Parathyroid adenoma (tissue), 2 donors: ENCODE results near the gene MSI2.

ENCODE experiments used
- H2AFZ ChIP-seq: fragments of 300-600 bp; sonication (generic); one replicate; pipeline ENCODE4 v1.7.0; 2017; ENCODE audit warnings: antibody characterized with exemption, mild to moderate bottlenecking
- H3K27ac ChIP-seq: fragments of 300-600 bp; sonication (generic); one replicate; pipeline ENCODE4 v1.7.0; 2017
- H3K27me3 ChIP-seq: fragments of 300-600 bp; sonication (generic); one replicate; pipeline ENCODE4 v1.7.0; 2017; ENCODE audit warnings: low read length; ENCODE audit not compliant: control insufficient read depth, insufficient read depth
- H3K36me3 ChIP-seq: fragments of 300-600 bp; sonication (generic); one replicate; pipeline ENCODE4 v1.7.0; 2017; ENCODE audit warnings: low read length; ENCODE audit not compliant: control insufficient read depth, insufficient read depth
- H3K4me1 ChIP-seq: fragments of 300-600 bp; sonication (generic); one replicate; pipeline ENCODE4 v1.7.0; 2017; ENCODE audit warnings: control low read depth
- H3K4me2 ChIP-seq: fragments of 300-600 bp; sonication (generic); one replicate; pipeline ENCODE4 v1.7.0; 2017; ENCODE audit warnings: low read length
- H3K4me3 ChIP-seq: fragments of 300-600 bp; sonication (generic); one replicate; pipeline ENCODE4 v1.7.0; 2017; ENCODE audit warnings: low read depth, low read length
- H3K79me2 ChIP-seq: fragments of 300-600 bp; sonication (generic); one replicate; pipeline ENCODE4 v1.7.0; 2017; ENCODE audit warnings: control low read depth
- H3K9ac ChIP-seq: fragments of 300-600 bp; sonication (generic); one replicate; pipeline ENCODE4 v1.7.0; 2017; ENCODE audit warnings: mild to moderate bottlenecking
- H3K9me3 ChIP-seq: fragments of 300-600 bp; sonication (generic); one replicate; pipeline ENCODE4 v1.7.0; 2017; ENCODE audit warnings: low read length; ENCODE audit not compliant: control insufficient read depth
- TF ChIP-seq, protein P1 (sequence below): fragments of 300-600 bp; sonication (generic); IDR thresholded peaks from one replicate; pipeline ENCODE4 v1.7.0; 2017; ENCODE audit warnings: antibody characterized with exemption, mild to moderate bottlenecking
- donor health status: primary hyperparathyroidism.

The MSI2 gene

DNA sequence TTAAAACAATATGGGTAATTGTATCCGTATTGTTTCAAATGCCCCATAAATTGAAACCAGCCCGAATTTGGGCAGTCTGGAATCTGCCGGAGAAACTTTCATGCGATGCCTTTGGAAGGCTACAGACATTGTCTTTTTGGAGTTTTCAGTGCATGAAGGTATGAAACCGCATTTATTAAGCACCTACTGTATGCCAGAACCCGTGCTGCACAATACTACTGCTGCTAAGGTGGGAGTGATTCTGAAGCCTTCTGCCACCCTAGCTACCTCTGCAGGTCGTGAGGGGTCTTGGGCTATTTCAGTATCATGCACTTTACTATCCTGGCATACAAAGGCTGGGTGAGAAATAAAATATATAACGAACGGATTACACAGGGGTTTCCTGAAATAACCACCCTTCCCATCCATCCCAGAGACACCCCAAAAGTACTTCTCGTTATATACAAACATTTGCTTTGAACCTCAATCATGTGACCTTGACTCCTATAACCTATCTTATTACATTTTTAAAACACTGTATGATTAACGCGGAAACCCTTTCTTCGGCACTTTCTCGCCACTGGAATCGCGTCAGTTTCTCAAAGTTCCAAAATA, 1.0 kb upstream of the MSI2 start:
- Histone ChIP-seq H3K27ac (peak overlapping the region; percentile 96), H3K36me3 (no peaks in the 10 kb centered on the region), H3K79me2 (peaks cover 21% of the 10 kb centered on the region), H2AFZ (peak overlapping the region; percentile 98), H3K4me3 (peak overlapping the region; percentile 52), H3K4me2 (peak overlapping the region; percentile 64), H3K4me1 (peaks cover 2% of the 10 kb centered on the region), H3K9me3 (no peaks in the 10 kb centered on the region), H3K9ac (no peak overlapping the region), H3K27me3 (no peaks in the 10 kb centered on the region)
- TF ChIP-seq, protein P1, sequence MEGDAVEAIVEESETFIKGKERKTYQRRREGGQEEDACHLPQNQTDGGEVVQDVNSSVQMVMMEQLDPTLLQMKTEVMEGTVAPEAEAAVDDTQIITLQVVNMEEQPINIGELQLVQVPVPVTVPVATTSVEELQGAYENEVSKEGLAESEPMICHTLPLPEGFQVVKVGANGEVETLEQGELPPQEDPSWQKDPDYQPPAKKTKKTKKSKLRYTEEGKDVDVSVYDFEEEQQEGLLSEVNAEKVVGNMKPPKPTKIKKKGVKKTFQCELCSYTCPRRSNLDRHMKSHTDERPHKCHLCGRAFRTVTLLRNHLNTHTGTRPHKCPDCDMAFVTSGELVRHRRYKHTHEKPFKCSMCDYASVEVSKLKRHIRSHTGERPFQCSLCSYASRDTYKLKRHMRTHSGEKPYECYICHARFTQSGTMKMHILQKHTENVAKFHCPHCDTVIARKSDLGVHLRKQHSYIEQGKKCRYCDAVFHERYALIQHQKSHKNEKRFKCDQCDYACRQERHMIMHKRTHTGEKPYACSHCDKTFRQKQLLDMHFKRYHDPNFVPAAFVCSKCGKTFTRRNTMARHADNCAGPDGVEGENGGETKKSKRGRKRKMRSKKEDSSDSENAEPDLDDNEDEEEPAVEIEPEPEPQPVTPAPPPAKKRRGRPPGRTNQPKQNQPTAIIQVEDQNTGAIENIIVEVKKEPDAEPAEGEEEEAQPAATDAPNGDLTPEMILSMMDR = no peak

DNA sequence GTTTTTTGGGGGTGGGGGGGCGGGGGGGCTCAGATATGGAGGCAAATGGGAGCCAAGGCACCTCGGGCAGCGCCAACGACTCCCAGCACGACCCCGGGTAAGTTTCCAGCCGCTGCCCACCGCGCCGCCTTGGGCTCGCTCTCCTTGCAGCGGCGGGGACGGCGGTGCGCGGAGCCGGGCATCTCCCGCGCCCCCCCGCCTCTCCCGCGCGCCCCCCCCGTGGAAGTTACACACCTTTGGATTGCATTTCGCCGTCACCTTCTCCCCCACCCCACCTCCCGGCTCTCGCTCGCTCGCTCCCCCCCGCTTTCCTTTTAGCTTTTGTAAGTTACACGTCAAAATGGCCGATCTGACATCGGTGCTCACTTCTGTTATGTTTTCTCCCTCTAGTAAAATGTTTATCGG, 387 bp downstream of the MSI2 start:
- Histone ChIP-seq H3K9me3 (no peaks in the 10 kb centered on the region), H3K79me2 (peaks cover 28% of the 10 kb centered on the region), H3K9ac (peak overlapping the region; percentile 63), H2AFZ (peak overlapping the region; percentile 57), H3K4me2 (peak overlapping the region; percentile 94), H3K4me1 (peaks cover 5% of the 10 kb centered on the region), H3K4me3 (peak overlapping the region; percentile 73), H3K36me3 (no peaks in the 10 kb centered on the region), H3K27ac (peak overlapping the region; percentile 94), H3K27me3 (no peaks in the 10 kb centered on the region)
- TF ChIP-seq, protein P1 = no peak

DNA sequence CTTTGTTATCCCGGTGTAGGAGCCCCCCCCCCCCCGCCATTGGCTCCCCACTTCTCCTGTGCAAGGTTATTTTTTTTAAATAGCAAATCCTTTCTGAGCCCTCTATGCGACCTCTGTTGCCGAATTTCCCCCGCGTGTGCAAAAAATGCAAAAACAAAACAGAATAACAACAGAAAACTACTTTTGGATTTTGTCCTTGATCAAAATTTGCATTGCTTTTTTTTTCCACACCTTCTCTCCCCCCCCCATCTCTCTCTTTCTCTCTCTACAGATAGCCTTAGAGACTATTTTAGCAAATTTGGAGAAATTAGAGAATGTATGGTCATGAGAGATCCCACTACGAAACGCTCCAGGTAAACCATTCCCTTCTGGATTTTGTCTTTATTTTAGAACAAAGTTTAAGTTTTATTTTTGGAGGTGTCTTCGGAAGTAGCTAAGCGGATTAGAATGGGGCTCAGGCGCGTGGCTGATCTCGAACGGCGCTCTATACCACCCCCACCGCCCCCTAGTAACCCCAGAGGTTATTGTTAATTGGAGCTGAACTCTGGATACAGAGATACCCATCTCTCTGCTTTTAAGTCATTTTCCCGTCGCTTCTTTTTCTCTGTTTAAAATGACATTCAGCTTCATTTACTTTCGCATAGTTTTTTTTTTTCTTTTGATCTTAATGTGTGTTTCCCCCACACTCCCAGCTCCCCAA, 1.0 kb downstream of the MSI2 start:
- H3K9me3 ChIP-seq = no peaks in the 10 kb centered on the region
- H3K27me3 ChIP-seq = no peaks in the 10 kb centered on the region
- TF ChIP-seq, protein P1 = no peak
- peak overlapping the region; percentile 73 for H3K4me3 ChIP-seq
- H3K79me2 ChIP-seq = peaks cover 34% of the 10 kb centered on the region
- H3K36me3 ChIP-seq = no peaks in the 10 kb centered on the region
- H2AFZ ChIP-seq = peak overlapping the region; percentile 57
- peak overlapping the region; percentile 94 for H3K27ac ChIP-seq
- peaks cover 9% of the 10 kb centered on the region for H3K4me1 ChIP-seq
- H3K4me2 ChIP-seq = peak overlapping the region; percentile 94
- H3K9ac ChIP-seq = peak overlapping the region; percentile 63

DNA sequence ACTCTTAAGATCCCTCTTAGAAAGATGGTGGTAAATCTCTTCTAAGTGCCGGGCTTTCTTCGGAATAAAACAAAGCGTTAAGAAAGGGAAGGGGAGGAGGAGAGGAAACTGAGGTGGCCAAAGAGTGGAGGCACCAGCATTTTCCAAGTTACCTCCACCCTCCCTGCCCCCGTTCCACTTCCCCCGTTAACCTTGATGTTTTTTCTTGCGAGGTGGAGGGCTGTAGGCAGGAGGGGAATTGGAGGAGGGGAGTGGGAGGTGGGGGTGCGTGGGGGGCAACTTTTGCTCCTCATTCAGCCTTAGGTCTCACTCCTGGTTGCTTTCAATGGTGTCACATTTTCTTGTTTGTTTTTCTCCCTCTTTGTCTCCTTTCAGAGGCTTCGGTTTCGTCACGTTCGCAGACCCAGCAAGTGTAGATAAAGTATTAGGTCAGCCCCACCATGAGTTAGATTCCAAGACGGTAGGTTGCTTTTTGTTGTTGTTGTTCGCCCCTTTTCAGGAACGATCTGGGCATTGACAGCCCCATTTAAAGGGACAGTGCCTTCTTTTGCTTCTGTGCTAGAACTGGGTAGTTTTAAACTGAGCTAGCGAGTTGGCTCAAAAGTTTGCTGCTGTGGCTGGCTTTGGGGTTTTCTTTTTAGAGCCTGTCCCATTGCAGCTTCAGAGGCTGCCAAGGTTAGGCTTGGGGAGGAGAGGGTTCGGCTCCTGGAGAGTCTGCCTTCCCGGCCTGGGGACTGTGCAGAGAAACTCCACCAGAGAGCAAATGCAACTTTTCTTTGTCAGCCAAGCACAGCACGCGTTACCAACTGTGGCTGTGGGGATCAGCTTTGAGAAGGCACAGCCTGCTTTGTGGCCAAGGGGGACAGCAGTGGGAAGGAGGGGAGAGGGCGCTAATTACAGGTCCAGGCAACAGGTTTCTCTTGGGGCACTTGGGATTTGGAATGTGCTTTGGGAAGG, 1.9 kb downstream of the MSI2 start:
- Histone ChIP-seq H3K27me3 (no peaks in the 10 kb centered on the region), H3K36me3 (no peaks in the 10 kb centered on the region), H3K4me3 (peak overlapping the region; percentile 73), H3K9ac (peak overlapping the region; percentile 63), H3K79me2 (peaks cover 40% of the 10 kb centered on the region), H2AFZ (no peak overlapping the region), H3K27ac (peak overlapping the region; percentile 94), H3K4me2 (peak overlapping the region; percentile 94), H3K4me1 (peaks cover 18% of the 10 kb centered on the region), H3K9me3 (no peaks in the 10 kb centered on the region)
- TF ChIP-seq, protein P1 = no peak
